ENCODE data around the gene GLRB.

GRCh38 chr4:157143369-157143768 lies 67.4 kb downstream of the GLRB start:
- TF ChIP-seq CTCF (conservative IDR thresholded peaks at IDR 0.05; ENCODE audit: low read depth, low read length) (no peak), EZH2 (IDR thresholded peaks at IDR 0.05; ENCODE audit: borderline replicate concordance, low read depth, low read length, poor library complexity, severe bottlenecking) (no peak)

Measured in A673 (cell line).